OCI-LY1 (cell line): ENCODE results near the gene SESN2.

Experiments used
- EZH2 ChIP-seq: fragments of 200-600 bp; sonication (generic), shearing (Covaris generic); IDR thresholded peaks from 2 replicates; pipeline ENCODE4 v1.8.0; 2017; ENCODE audit warnings: borderline replicate concordance, mixed run types, mild to moderate bottlenecking, antibody characterized with exemption, low read length, moderate library complexity, mixed read lengths
- TF ChIP-seq, protein P1 (sequence below): fragments of 200-600 bp; sonication (generic), shearing (Covaris generic); IDR thresholded peaks from 2 replicates; pipeline ENCODE4 v1.5.1; 2017; ENCODE audit warnings: mild to moderate bottlenecking, antibody characterized with exemption, low read length, moderate library complexity, mixed read lengths

GRCh38 chr1:28233264-28233606 is 26.1 kb upstream of the SESN2 start:
- TF ChIP-seq, protein P1, sequence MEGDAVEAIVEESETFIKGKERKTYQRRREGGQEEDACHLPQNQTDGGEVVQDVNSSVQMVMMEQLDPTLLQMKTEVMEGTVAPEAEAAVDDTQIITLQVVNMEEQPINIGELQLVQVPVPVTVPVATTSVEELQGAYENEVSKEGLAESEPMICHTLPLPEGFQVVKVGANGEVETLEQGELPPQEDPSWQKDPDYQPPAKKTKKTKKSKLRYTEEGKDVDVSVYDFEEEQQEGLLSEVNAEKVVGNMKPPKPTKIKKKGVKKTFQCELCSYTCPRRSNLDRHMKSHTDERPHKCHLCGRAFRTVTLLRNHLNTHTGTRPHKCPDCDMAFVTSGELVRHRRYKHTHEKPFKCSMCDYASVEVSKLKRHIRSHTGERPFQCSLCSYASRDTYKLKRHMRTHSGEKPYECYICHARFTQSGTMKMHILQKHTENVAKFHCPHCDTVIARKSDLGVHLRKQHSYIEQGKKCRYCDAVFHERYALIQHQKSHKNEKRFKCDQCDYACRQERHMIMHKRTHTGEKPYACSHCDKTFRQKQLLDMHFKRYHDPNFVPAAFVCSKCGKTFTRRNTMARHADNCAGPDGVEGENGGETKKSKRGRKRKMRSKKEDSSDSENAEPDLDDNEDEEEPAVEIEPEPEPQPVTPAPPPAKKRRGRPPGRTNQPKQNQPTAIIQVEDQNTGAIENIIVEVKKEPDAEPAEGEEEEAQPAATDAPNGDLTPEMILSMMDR = no peak
- TF ChIP-seq EZH2 = no peak
